Hematopoietic multipotent progenitor cell treated with erythropoietin and hydrocortisone succinate and interleukin-3 and kit ligand, for 15 days (in vitro differentiated cells): ENCODE data around the gene SEC14L6.
A peak's percentile ranks its signal among the peaks of the same experiment; 100 is the strongest.

ENCODE experiments used
- DNase-seq: peaks from one replicate; pipeline ENCODE4 v3.0.0-alpha.2; 2015; ENCODE audit warnings: low spot score

Gene SEC14L6

GRCh38 chr22:30495041-30495784 lies 51.3 kb downstream of the SEC14L6 start:
- DNase-seq: no peak

DNA sequence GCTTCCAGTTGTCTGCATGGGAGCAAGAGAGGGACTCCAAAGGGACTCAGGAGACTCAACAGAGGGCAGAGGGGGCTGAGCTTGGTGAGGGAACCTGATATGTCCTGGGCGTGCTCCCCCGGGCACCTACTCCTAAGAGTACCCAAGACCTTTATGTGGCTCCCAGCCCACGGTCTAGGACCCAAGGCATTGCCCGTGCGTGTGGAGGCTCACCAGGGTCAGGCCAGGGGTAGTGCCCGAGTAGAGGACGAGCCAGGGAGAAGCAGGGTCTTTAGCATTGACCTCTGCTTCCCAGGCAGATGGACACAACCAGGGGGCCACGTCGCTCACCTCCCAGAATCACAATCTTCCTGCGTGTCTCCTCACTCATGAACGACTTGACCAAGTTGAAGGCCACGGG lies 54.4 kb downstream of the SEC14L6 start:
- no peak for DNase-seq

DNA sequence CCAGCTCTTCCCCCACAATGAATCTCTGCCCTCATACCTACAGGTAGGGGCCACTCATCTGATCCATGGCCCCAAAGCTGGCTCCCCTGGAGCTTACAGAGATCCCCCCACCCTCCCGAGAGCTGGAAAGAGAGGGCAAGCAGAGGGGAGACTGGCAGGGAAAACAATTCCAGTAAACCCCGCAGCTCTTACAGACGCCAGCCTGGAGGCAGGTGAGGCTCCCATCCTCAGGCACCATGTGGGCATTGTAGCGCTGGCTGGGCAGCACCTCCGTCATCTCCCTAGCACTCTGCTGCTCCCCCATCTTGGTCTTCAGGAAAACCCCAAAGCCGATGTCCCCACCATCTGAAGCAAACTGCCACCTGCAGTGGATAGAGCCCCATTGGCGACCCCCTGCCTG lies 55.2 kb downstream of the SEC14L6 start:
- DNase-seq: no peak

- no peak for DNase-seq
These were observed 56.1 kb downstream of the SEC14L6 start for GRCh38 chr22:30490399-30490798.

DNA sequence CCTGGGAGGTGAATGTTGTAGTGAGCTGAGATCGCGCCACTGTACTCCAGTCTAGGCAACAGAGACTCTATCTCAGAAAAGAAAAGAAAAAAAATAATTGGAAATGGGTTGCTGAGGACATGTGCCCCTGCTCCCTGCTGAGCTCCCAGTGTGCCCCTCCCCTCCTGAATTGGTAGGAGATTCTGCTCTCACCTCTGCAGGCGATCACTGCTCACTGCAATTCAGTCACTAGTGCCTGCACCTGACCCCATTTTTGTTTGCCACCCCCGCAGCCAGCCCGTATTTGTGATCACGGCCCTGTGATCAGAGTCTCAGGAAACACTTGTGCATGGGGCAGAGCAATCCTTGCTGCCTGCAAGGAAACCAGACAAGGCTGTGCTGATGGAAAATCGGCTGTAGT lies 58.4 kb downstream of the SEC14L6 start:
- no peak for DNase-seq

- DNase-seq: no peak
These were observed 59.9 kb downstream of the SEC14L6 start for GRCh38 chr22:30486661-30487115.

- DNase-seq: no peak
These were observed 60.4 kb downstream of the SEC14L6 start for GRCh38 chr22:30486118-30486517.

- peak; percentile 84 for DNase-seq
These were observed 61.1 kb downstream of the SEC14L6 start for GRCh38 chr22:30485362-30485988.

- DNase-seq: no peak
These were observed 63.4 kb downstream of the SEC14L6 start for GRCh38 chr22:30483169-30483568.

DNA sequence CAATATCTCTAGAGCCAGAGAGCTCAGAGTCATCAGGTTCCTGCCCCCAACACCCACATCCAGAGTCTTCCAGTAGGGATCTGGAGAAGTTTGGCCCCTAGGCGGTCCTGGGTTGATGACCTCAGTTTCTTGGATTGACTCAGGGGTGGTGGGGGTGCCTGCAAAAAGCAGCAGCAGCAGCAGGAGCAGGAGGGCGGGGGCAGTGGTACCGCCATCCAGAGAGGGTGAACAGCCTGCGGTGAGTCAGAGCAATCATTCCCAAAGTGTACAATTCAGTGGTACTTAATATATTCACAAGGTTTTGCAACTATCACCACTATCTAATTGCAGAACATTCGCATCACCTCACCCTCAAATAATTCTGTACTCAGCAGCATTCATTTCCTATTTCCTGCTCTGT lies 64.8 kb downstream of the SEC14L6 start:
- no peak for DNase-seq

GRCh38 chr22:30479981-30480380 lies 66.6 kb downstream of the SEC14L6 start:
- DNase-seq: peak; percentile 18

DNA sequence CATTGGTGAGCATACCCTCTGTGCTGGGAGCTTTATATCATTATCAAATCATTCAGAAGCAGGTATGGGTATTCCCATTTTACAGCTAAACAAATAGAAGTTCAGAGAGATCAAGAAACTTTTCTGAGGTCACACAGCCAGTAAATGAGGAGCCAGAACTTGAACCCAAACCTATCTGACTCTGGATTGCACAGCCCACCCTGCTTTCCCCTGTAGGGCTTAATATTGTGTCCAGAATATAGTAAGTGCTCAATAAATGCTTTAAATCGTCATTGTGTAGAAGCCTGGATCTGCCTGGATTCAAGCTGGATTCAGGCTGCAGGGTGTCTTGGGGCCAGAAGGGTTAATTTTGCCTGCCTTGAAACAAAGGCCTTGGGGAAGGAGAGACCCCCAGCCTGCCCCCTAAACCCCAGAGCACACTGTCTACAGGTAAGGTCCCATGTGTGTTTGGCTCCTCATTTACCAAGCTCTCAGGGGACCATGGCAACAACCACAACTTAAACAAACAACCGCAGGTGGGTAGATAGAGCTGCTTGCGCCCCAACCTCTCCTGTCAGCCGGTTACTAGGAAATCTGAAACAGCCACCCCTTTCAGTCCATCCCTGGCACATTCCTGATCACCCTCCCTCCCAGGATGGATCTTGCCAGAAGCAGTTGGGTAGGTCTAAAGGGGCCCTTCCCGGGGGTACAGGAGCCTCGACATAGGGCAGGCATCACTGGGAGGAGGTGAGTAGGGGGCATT lies 71.7 kb downstream of the SEC14L6 start:
- no peak for DNase-seq

DNA sequence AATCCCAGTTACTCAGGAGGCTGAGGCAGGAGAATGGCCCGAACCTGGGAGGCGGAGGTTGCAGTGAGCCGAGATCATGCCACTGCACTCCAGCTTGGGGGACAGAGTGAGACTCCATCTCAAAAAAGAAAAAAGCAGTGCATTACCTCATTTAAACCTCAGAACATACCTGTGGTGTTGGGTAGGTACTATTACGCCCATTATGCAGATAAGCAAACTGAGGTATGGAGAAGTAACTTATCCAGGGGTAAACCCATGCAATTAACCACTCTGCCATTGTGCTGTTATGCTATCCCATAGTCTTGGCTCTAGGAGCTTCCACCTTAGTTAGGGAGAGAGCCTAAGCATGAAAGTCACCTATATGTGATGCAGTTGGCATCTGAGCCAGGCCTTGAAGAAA lies 72.4 kb downstream of the SEC14L6 start:
- no peak for DNase-seq

- no peak for DNase-seq
These were observed 73.4 kb downstream of the SEC14L6 start for GRCh38 chr22:30472994-30473720.
